ENCODE data around the gene RTL10.

Gene RTL10

DNA sequence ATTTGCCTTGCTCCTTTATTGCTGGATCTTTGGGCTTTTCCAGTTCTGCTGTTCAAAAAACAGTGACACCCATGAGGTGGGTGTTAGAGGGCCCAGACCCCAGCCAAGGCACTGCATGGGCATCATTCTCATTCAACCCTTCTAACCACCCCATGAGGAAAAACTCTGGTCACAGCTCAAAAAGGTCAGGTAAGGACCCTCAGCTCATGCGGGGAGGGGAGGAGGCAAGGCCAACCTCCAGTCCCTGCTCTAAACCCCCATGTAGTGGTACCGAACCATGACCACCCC lies 7.4 kb downstream of the RTL10 start:
- no peaks in the 10 kb centered on the region for H3K9me3 ChIP-seq (ENCODE audit: control insufficient read depth in 2 of 2, low read length in 2 of 2)
- no peak overlapping the region for H3K4me3 ChIP-seq (ENCODE audit: low read length in 2 of 2)
- H3K36me3 ChIP-seq (ENCODE audit: control insufficient read depth in 2 of 2, insufficient read depth in 2 of 2, low read length in 2 of 2) = peaks cover 12 to 17% of the 10 kb centered on the region in 2 donors
- no peak overlapping the region for H3K9ac ChIP-seq (ENCODE audit: low read length in 2 of 2)
- H3K4me1 ChIP-seq (ENCODE audit: control insufficient read depth, insufficient read depth, low read length) = peaks cover 10% of the 10 kb centered on the region
- H3K27ac ChIP-seq (ENCODE audit: low read length) = no peak overlapping the region
- no peaks in the 10 kb centered on the region for H3K27me3 ChIP-seq (ENCODE audit: control insufficient read depth in 1 of 2, insufficient read depth in 2 of 2, low read length in 2 of 2)

DNA sequence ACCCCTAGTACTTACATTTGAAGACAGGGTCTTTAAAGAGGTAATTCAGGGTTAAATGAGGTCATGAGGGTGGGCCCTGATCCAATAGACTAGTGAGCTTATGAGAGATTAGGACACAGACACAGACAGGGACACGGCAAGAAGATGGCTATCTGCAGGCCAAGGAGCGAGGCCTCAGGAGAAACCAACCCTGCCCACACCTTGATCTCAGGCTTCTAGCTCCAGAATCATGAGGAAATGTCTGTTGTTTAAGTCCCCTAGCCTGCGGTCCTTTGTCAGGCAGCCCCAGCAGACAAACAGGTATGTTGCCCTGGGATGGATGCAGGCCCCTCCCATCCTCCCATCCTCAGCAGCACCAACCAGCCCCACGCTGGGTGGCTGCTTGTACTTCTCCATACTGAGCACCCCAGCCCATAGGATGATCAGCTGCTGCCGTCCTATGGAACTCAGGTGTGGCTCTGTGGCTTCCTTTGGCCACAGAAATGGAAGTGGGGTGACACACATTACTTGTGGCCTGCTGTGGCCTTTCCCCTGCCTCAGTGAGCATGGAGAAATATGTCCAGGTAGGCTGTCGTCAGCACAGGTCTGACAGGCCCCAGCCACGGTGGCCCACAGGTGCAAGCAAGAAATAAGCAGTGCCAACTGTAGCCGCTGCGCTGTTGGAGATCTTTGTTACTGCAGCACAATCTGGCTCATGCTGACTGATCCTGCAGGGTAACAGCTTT lies 7.9 kb downstream of the RTL10 start:
- H3K27me3 ChIP-seq (ENCODE audit: control insufficient read depth in 1 of 2, insufficient read depth in 2 of 2, low read length in 2 of 2) = no peaks in the 10 kb centered on the region
- peaks cover 7 to 13% of the 10 kb centered on the region in 2 donors for H3K36me3 ChIP-seq (ENCODE audit: control insufficient read depth in 2 of 2, insufficient read depth in 2 of 2, low read length in 2 of 2)
- H3K4me1 ChIP-seq (ENCODE audit: control insufficient read depth, insufficient read depth, low read length) = peaks cover 8% of the 10 kb centered on the region
- H3K9ac ChIP-seq (ENCODE audit: low read length in 2 of 2) = no peak overlapping the region
- H3K4me3 ChIP-seq (ENCODE audit: low read length in 2 of 2) = no peak overlapping the region
- H3K27ac ChIP-seq (ENCODE audit: low read length) = no peak overlapping the region
- H3K9me3 ChIP-seq (ENCODE audit: control insufficient read depth in 2 of 2, low read length in 2 of 2) = no peaks in the 10 kb centered on the region

DNA sequence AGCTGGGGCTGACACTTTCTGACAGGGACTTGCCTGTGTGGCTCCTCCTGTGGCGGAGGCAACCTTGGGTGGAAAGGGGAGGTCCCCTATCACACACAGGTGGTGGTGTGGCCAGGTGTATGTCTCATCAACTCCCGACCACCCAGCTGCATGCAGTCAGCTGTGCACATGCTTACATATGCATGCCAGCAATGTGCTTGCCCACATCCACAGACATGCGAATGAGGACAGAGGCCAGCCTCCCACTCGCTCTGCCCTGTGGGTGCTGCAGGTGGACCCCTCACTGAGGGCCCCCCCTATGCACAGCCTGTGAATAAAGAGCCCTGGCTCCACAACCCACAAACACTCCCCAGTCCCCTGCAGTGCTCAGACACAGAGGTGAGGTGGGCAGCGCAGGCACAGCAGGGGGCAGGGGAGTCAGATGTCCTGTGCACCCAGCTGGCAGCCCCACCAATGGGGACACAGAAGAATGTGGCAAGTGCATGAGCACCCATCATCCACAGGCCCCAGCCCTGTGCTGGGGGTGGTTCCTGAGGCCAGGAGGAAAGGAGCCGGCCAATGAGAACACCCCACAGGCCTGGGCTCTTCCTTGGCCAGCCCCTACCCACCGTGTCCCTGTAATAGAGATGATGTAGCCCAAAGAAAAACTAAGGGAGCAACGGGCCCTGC lies 9.5 kb downstream of the RTL10 start:
- Histone ChIP-seq H3K27me3 (ENCODE audit: control insufficient read depth in 1 of 2, insufficient read depth in 2 of 2, low read length in 2 of 2) (no peaks in the 10 kb centered on the region), H3K36me3 (ENCODE audit: control insufficient read depth in 2 of 2, insufficient read depth in 2 of 2, low read length in 2 of 2) (peaks cover under 1 to 5% of the 10 kb centered on the region in 2 donors), H3K9ac (ENCODE audit: low read length in 2 of 2) (no peak overlapping the region), H3K4me3 (ENCODE audit: low read length in 2 of 2) (no peak overlapping the region), H3K9me3 (ENCODE audit: control insufficient read depth in 2 of 2, low read length in 2 of 2) (no peaks in the 10 kb centered on the region), H3K27ac (ENCODE audit: low read length) (no peak overlapping the region), H3K4me1 (ENCODE audit: control insufficient read depth, insufficient read depth, low read length) (peaks cover 8% of the 10 kb centered on the region)

DNA sequence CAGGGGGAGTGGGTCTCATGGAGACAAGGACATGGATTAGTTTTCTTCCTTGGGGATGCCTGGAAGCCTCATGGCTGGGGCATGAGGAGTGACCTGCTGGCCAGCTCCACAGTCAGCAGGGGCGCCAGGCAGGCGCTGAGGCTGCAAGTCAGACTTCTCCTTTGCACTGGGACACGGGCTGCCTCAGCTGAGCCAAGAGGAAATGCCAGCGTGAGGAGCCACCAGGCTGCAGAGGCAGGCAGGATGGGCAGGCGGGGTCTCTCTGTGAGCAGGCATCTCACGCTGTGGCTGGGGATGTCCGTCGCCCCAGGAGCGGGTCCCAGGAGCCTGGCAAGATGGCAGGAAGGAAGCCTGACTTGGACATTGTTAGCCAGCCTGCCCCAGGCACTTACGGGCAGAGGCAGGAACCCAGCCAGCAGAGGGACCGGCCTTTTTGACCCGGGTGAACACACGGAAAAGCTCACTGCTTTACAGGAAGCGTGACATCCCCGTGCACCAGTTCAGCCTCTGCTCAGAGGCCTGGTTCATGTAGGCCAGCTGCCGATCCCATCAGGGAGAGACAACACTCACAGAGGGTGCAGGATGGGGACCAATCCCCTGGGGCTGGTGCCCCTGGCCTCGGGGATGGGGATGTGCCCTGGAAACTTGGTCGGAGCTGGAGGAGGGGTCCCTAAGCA lies 10.2 kb downstream of the RTL10 start:
- Histone ChIP-seq H3K9ac (ENCODE audit: low read length in 2 of 2) (no peak overlapping the region), H3K9me3 (ENCODE audit: control insufficient read depth in 2 of 2, low read length in 2 of 2) (no peaks in the 10 kb centered on the region), H3K27ac (ENCODE audit: low read length) (no peak overlapping the region)

DNA sequence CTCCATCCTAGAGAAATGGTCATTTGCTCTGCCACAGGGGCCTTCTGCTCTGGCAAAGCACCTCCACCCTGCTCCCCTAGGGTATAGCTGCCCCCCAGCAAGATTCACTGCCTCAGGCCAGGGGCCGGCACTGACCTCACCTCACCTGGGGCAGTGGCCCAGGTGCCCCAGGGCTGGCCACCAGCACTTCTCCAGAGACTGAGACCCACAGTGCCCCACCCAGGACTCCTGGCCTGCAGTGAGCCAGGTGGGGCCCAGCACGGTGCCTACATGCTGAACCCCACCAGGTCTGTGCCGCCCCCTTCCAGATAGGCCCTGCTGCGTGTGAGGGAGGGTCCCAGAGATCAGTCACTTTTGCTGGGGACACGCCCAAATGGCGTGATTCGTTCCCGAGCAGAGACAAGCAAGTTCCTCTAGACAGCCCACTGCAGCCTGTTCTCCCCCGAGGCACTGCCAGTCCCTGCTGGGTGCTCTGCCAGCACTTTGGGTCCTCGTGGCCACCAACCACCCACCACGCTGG lies 10.8 kb downstream of the RTL10 start:
- peaks cover 8% of the 10 kb centered on the region for H3K4me1 ChIP-seq (ENCODE audit: control insufficient read depth, insufficient read depth, low read length)
- H3K9me3 ChIP-seq (ENCODE audit: control insufficient read depth in 2 of 2, low read length in 2 of 2) = no peaks in the 10 kb centered on the region
- no peak overlapping the region for H3K27ac ChIP-seq (ENCODE audit: low read length)
- peaks cover 0 to 3% of the 10 kb centered on the region in 2 donors for H3K36me3 ChIP-seq (ENCODE audit: control insufficient read depth in 2 of 2, insufficient read depth in 2 of 2, low read length in 2 of 2)
- no peak overlapping the region for H3K4me3 ChIP-seq (ENCODE audit: low read length in 2 of 2)
- no peak overlapping the region for H3K9ac ChIP-seq (ENCODE audit: low read length in 2 of 2)
- H3K27me3 ChIP-seq (ENCODE audit: control insufficient read depth in 1 of 2, insufficient read depth in 2 of 2, low read length in 2 of 2) = no peaks in the 10 kb centered on the region

More for the DNA sequence above, 10.2 kb downstream of the RTL10 start:
- no peaks in the 10 kb centered on the region for H3K27me3 ChIP-seq (ENCODE audit: control insufficient read depth in 1 of 2, insufficient read depth in 2 of 2, low read length in 2 of 2)
- H3K4me1 ChIP-seq (ENCODE audit: control insufficient read depth, insufficient read depth, low read length) = peaks cover 8% of the 10 kb centered on the region
- H3K4me3 ChIP-seq (ENCODE audit: low read length in 2 of 2) = no peak overlapping the region
- peaks cover 0 to 3% of the 10 kb centered on the region in 2 donors for H3K36me3 ChIP-seq (ENCODE audit: control insufficient read depth in 2 of 2, insufficient read depth in 2 of 2, low read length in 2 of 2)

DNA sequence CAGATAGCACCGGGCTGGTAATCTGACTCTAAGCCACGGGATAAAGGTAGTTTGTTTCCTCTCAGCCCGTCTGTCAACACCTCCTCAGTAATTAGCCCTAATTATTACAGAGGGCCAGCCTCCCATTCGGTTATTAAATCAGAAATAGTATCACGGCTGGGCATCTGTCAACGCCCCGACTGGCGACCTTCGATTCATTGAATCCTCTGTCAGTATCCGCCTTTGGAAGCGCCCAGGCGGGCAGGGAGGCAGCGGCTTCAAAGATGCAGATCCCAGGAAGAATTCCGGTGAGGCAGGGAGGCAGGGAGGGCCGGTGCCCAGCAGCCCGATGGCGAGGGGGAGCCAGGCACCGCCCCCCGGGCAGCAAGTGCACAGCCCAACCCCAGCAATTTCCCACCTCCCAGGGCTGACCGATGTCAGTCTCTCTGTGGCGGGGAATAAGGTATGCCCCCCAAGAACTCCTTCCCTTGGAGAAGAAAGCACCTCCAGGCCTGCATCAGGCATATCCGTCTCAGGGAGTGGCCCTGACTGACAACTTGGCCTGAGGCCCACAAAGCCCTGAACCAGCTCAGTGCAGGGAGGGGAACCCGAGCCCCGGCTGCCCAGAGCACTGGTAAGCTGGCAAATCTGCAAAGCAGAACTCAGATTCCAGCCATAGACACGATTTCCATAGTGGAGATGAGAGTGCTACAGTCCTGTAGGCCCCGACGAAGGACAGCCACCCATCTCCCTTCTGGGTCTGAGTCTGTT lies 11.4 kb downstream of the RTL10 start:
- H3K9me3 ChIP-seq (ENCODE audit: control insufficient read depth in 2 of 2, low read length in 2 of 2) = no peaks in the 10 kb centered on the region
- H3K9ac ChIP-seq (ENCODE audit: low read length in 2 of 2) = no peak overlapping the region
- H3K27me3 ChIP-seq (ENCODE audit: control insufficient read depth in 1 of 2, insufficient read depth in 2 of 2, low read length in 2 of 2) = no peaks in the 10 kb centered on the region
- H3K27ac ChIP-seq (ENCODE audit: low read length) = no peak overlapping the region
- H3K36me3 ChIP-seq (ENCODE audit: control insufficient read depth in 2 of 2, insufficient read depth in 2 of 2, low read length in 2 of 2) = peaks cover 0 to 3% of the 10 kb centered on the region in 2 donors
- H3K4me1 ChIP-seq (ENCODE audit: control insufficient read depth, insufficient read depth, low read length) = peaks cover 8% of the 10 kb centered on the region
- H3K4me3 ChIP-seq (ENCODE audit: low read length in 2 of 2) = no peak overlapping the region

DNA sequence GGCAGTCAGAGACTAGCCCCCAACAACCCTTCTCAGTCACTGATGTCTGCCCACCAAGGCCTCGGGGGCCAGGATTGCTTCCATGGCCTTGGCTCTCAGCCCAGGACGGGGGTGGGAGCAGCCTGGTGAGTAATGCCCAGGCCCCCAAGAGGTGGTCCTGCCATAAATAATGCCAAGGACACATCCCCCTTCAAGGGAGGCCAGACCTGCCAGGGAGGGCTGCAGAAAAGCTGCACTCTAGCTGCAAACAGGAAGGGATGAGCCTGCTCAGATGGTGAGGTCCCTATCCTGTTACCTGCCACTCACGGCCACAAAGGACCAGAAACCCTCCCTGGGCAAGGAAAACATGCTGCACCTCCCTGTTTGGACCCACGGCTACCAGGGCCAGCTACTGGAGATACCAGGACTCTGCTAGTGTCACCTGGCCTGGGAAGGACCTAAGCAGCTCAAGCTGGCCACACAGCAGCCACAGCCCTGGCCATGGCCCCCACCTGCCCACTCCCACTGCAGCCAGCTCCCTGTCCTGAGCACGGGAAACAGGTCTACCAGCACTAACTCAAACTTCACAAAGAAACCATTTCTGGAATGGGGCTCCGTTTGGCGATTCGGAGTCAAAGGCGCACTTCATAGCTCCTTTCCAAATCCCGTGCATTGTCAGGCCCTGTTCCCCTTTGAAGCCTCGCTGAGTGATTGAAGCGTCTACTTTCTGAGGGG lies 12.1 kb downstream of the RTL10 start:
- H3K4me3 ChIP-seq (ENCODE audit: low read length in 2 of 2) = no peak overlapping the region
- H3K4me1 ChIP-seq (ENCODE audit: control insufficient read depth, insufficient read depth, low read length) = peaks cover 8% of the 10 kb centered on the region
- no peak overlapping the region for H3K9ac ChIP-seq (ENCODE audit: low read length in 2 of 2)
- no peaks in the 10 kb centered on the region for H3K9me3 ChIP-seq (ENCODE audit: control insufficient read depth in 2 of 2, low read length in 2 of 2)
- no peaks in the 10 kb centered on the region for H3K27me3 ChIP-seq (ENCODE audit: control insufficient read depth in 1 of 2, insufficient read depth in 2 of 2, low read length in 2 of 2)
- no peak overlapping the region for H3K27ac ChIP-seq (ENCODE audit: low read length)
- H3K36me3 ChIP-seq (ENCODE audit: control insufficient read depth in 2 of 2, insufficient read depth in 2 of 2, low read length in 2 of 2) = peaks cover 0 to 3% of the 10 kb centered on the region in 2 donors

DNA sequence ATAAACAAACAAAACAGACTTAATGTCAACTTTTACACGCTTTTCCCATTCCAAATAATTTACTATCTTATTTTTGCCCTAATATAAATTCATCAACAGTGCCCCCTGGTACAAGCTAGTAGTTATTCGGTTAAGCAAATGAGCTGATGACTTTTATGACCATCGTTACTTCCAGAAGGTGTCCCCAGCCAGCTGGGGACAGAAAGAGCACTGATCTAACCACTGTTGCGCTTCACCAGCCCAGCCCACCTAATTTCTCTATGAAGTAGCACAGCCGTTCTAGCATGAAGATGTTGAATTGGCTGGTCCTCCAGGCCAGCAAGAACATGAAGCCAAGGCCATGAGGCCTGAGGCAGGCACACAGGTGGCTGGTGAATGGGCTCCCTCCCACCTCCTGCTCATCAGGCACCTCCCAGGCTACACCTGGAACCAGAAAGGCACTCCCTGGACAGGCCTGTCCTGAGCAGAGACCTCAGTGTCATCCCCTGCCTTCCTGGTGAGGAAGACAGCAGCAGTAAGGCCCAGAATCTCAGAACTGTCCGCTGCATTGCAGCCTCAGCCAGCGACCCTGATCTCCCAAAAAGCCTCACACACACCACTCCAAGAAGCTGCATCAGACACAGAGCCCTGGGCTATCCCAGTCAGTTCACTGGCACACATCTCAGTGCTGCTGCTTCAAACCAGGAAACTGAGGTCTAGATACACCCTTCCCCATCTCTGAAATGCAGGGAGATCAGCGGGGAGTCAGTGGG lies 12.9 kb downstream of the RTL10 start:
- H3K9me3 ChIP-seq (ENCODE audit: control insufficient read depth in 2 of 2, low read length in 2 of 2) = no peaks in the 10 kb centered on the region
- H3K27ac ChIP-seq (ENCODE audit: low read length) = no peak overlapping the region
- H3K4me1 ChIP-seq (ENCODE audit: control insufficient read depth, insufficient read depth, low read length) = peaks cover 8% of the 10 kb centered on the region
- H3K9ac ChIP-seq (ENCODE audit: low read length in 2 of 2) = no peak overlapping the region
- H3K27me3 ChIP-seq (ENCODE audit: control insufficient read depth in 1 of 2, insufficient read depth in 2 of 2, low read length in 2 of 2) = no peaks in the 10 kb centered on the region
- peaks cover 0 to under 1% of the 10 kb centered on the region in 2 donors for H3K36me3 ChIP-seq (ENCODE audit: control insufficient read depth in 2 of 2, insufficient read depth in 2 of 2, low read length in 2 of 2)
- no peak overlapping the region for H3K4me3 ChIP-seq (ENCODE audit: low read length in 2 of 2)

DNA sequence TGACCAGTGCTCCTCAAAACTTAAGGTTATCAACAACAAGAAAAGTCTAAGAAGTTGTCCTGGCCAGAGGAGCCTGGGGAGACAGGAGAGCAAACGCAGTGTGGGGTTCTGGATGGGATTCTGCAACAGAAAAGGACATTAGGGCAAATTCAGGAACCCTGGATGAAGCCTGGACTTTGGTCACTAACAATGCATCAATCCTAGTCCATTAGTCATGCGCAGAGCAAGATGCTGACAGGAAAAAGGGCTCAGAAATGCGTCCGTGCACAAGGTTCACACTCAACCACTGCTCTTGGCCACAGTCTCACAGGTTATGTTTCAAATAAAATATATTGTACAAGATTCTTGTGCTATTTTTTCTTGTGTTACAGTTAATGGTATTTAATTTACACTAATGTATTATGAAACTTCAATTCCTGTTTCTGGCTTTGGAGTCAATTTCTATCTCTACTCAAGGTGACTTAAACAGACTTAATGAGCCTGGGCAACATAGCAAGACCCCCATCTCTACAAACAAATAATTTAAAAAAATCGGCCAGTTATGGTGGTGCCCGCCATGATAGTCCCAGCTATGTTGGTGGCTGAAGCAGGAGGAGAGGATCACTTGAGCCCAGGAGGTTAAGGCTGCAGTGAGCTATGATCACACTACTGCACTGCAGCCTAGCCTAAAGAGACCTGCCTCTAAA lies 13.6 kb downstream of the RTL10 start:
- Histone ChIP-seq H3K9ac (ENCODE audit: low read length in 2 of 2) (no peak overlapping the region), H3K9me3 (ENCODE audit: control insufficient read depth in 2 of 2, low read length in 2 of 2) (no peaks in the 10 kb centered on the region), H3K36me3 (ENCODE audit: control insufficient read depth in 2 of 2, insufficient read depth in 2 of 2, low read length in 2 of 2) (no peaks in the 10 kb centered on the region), H3K27ac (ENCODE audit: low read length) (no peak overlapping the region), H3K27me3 (ENCODE audit: control insufficient read depth in 1 of 2, insufficient read depth in 2 of 2, low read length in 2 of 2) (no peaks in the 10 kb centered on the region), H3K4me3 (ENCODE audit: low read length in 2 of 2) (no peak overlapping the region), H3K4me1 (ENCODE audit: control insufficient read depth, insufficient read depth, low read length) (peaks cover 8% of the 10 kb centered on the region)

Data from stomach smooth muscle (tissue), 2 donors.